Mesothelial cell of epicardium (in vitro differentiated cells): Measurements from ENCODE around the gene RASSF9. TPM values are rescaled to one million over a fixed set of nuclear protein-coding genes. Genes with fewer than 3 reads are reported as not detected.

Experiments used
- DNase-seq, 2 experiments: peaks; one replicate each; pipeline ENCODE4 v3.0.0; 2021; ENCODE audit warnings: low spot score in 2 of 2; ENCODE audit not compliant: unreplicated experiment in 2 of 2
- H3K27ac Mint-ChIP-seq: 2 replicates; pipeline ENCODE4 v1.8.0; 2021; ENCODE audit warnings: mixed read lengths
- H3K27me3 Mint-ChIP-seq: 2 replicates; pipeline ENCODE4 v1.8.0; 2021; ENCODE audit warnings: low read depth, mixed read lengths
- H3K36me3 Mint-ChIP-seq: 2 replicates; pipeline ENCODE4 v1.8.0; 2021; ENCODE audit warnings: mixed read lengths
- H3K4me1 Mint-ChIP-seq: 2 replicates; pipeline ENCODE4 v1.8.0; 2021; ENCODE audit warnings: mixed read lengths
- H3K4me3 Mint-ChIP-seq: 2 replicates; pipeline ENCODE4 v1.8.0; 2021; ENCODE audit warnings: mild to moderate bottlenecking, moderate library complexity, mixed read lengths
- H3K9me3 Mint-ChIP-seq: 2 replicates; pipeline ENCODE4 v1.8.0; 2021; ENCODE audit warnings: mixed read lengths
- total RNA-seq: library from RNA; stranded (reverse); gene quantifications from 3 replicates; pipeline ENCODE4 v1.2.1, GENCODE V29; 2021
- TF ChIP-seq, protein P1 (sequence below): fragments of 200-600 bp; sonication (generic); IDR thresholded peaks from one replicate; pipeline ENCODE4 v1.5.0; 2021; ENCODE audit warnings: antibody characterized with exemption; ENCODE audit not compliant: unreplicated experiment

Gene RASSF9
- total RNA-seq, 1 donor from 2014 or later, result 4.9 TPM

DNA sequence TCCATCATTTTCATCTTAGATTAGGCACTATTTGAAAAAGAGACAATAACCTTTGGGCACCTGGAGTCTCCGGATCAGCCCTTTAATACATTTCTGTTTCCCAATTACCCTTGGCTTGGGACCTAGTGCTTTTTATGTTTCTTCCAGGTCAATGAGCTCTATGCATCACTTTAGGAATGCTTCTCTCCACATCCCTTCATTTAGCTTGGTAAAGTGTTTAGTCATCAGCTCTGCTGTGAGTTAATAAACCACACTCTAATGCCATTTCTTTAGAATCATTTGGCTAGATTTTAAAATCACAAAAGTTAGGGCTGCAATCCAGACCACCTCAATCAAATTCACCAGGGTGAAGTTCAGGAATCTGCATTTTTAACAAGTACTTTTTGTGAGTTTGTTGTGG is 41.7 kb downstream of the RASSF9 start:
- no peaks in the 10 kb centered on the region for H3K27me3 Mint-ChIP-seq

DNA sequence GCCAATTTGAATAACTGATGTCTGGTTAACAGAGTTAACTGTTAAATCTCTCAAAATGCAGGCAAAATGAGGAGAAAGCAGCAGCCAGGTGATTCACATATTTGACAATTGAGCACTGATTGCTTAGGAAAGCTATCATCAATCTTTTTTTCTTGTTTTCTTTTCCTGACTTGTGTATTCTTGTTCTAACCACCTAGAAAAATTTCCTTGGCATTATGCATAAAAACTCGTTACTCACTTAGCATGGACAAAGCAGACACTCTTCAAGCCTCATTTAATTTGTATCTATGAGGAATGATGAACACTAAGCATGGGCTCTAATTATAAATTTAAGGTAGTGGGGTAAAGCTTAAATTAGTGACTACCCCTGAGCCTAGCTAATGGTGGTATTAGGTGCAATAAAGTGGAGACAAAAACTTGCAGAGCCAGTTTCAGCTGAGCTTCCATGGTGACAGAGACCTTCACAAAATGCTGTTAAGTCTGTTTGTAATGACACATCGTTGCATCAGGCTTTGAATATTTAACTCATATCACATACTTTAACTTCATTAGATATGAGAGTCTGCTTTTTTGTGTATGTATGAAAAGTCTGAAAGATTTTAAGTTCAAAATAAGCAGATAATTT is 52.0 kb downstream of the RASSF9 start:
- H3K9me3 Mint-ChIP-seq, result peaks cover 18% of the 10 kb centered on the region
- peaks cover 31% of the 10 kb centered on the region for H3K4me1 Mint-ChIP-seq
- TF ChIP-seq, protein P1, sequence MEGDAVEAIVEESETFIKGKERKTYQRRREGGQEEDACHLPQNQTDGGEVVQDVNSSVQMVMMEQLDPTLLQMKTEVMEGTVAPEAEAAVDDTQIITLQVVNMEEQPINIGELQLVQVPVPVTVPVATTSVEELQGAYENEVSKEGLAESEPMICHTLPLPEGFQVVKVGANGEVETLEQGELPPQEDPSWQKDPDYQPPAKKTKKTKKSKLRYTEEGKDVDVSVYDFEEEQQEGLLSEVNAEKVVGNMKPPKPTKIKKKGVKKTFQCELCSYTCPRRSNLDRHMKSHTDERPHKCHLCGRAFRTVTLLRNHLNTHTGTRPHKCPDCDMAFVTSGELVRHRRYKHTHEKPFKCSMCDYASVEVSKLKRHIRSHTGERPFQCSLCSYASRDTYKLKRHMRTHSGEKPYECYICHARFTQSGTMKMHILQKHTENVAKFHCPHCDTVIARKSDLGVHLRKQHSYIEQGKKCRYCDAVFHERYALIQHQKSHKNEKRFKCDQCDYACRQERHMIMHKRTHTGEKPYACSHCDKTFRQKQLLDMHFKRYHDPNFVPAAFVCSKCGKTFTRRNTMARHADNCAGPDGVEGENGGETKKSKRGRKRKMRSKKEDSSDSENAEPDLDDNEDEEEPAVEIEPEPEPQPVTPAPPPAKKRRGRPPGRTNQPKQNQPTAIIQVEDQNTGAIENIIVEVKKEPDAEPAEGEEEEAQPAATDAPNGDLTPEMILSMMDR, result no peak
- no peak overlapping the region for H3K4me3 Mint-ChIP-seq
- peaks cover 12% of the 10 kb centered on the region for H3K36me3 Mint-ChIP-seq
- DNase-seq, result no peak
- peak overlapping the region; percentile 86 for H3K27ac Mint-ChIP-seq
- H3K27me3 Mint-ChIP-seq, result no peaks in the 10 kb centered on the region

More for the DNA sequence above, 41.7 kb downstream of the RASSF9 start:
- Mint-ChIP-seq H3K36me3 (no peaks in the 10 kb centered on the region), H3K4me3 (no peak overlapping the region), H3K4me1 (peaks cover 2% of the 10 kb centered on the region), H3K9me3 (peaks cover 3% of the 10 kb centered on the region), H3K27ac (no peak overlapping the region)
- no peak for DNase-seq
- TF ChIP-seq, protein P1, result no peak

DNA sequence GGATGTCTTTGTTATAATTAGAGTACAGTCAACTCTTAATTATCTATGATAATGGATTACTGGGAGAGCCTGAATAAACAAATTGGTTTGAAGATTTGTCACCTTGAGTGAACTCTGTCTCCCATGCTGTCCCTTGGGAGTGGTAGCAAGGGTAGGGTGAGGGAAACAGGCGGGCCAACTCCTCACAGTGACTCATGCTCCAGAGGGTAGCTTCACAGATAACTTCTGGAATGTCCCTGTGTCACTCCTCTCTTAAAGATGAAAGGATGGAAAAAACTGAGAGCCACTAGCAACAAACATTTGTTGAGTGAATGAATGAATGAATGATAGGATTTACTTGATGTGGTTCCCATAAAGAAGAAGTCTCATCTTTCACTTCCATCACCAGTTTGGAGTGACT is 53.5 kb downstream of the RASSF9 start:
- H3K36me3 Mint-ChIP-seq, result peaks cover 7% of the 10 kb centered on the region
- no peak overlapping the region for H3K4me3 Mint-ChIP-seq
- peaks cover 31% of the 10 kb centered on the region for H3K4me1 Mint-ChIP-seq
- TF ChIP-seq, protein P1, result no peak
- peaks cover 15% of the 10 kb centered on the region for H3K9me3 Mint-ChIP-seq
- no peaks in the 10 kb centered on the region for H3K27me3 Mint-ChIP-seq
- DNase-seq, result no peak
- peak overlapping the region; percentile 55 for H3K27ac Mint-ChIP-seq

DNA sequence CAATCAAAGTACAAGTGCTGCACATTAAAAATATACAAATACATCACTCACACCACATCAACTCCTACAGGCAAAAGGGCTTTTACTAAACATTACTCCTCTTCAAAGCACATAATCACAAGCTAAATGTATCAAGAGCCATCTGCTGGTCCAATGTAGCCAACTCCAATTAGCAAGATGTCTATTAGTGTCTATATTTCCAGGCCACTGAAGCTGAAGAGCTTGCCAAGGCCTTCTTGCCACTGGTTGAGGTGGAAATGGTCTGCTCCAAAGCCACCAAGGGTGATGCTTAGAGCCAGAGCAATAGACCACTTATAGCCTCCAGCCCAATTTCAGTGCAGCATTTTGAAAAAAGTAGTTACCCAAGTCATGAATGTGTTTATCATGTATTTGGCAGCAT is 54.4 kb downstream of the RASSF9 start:
- Mint-ChIP-seq H3K4me3 (no peak overlapping the region), H3K27me3 (no peaks in the 10 kb centered on the region), H3K4me1 (peaks cover 31% of the 10 kb centered on the region), H3K36me3 (peaks cover 5% of the 10 kb centered on the region), H3K27ac (no peak overlapping the region), H3K9me3 (peaks cover 8% of the 10 kb centered on the region)
- TF ChIP-seq, protein P1, result no peak
- DNase-seq, result no peak

DNA sequence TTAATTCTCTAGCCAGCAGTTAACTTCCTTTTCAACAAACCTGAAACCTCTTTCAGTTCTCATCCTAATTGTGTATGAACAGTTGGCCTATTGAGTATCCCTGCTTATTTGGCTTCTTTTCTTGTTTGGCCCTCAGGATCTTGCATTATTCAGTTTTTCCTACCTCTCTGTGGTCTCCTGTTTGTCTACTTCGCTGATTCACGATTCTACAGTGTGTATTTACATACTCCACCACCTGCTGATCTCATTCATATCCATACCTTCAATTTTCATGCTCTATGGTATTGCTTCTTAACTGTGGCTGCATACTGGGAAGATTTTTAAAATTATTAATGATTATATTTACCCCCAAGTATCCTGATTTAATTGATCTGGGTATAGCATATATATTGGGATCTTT is 56.4 kb downstream of the RASSF9 start:
- Mint-ChIP-seq H3K36me3 (no peaks in the 10 kb centered on the region), H3K4me1 (peaks cover 24% of the 10 kb centered on the region), H3K4me3 (no peak overlapping the region), H3K9me3 (peaks cover 4% of the 10 kb centered on the region), H3K27me3 (no peaks in the 10 kb centered on the region), H3K27ac (no peak overlapping the region)
- TF ChIP-seq, protein P1, result no peak
- no peak for DNase-seq
